ENCODE results near the gene ZNF878.

Gene ZNF878

DNA sequence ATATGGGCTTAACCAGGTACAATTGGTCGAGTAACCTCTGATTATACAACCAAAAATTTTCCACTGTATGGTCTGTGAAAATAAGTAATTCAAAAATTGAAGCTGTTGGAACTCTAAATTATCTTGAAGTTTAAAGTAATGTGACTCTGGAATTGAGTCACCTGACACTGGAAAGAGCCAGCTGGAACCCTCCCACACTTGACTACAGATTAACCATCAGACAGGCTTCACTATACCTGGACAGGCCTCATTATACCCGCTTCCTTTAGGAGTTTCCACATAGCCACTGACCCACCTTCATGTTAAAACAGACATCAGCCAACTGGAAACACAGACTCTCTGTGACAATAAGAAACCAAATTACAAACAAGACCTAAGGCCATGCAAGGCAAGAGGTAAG lies 18.6 kb downstream of the ZNF878 start:
- Histone ChIP-seq H3K4me1 (ENCODE audit: control insufficient read depth in 1 of 2, insufficient read depth in 2 of 2, low read length in 2 of 2) (peaks cover 0 to 5% of the 10 kb centered on the region in 2 donors), H3K36me3 (ENCODE audit: control insufficient read depth in 1 of 2, insufficient read depth in 2 of 2, low read length in 2 of 2) (no peaks in the 10 kb centered on the region), H3K27me3 (ENCODE audit: low read depth, low read length) (no peaks in the 10 kb centered on the region), H3K9me3 (ENCODE audit: control insufficient read depth in 1 of 2, low read length in 2 of 2) (no peaks in the 10 kb centered on the region), H3K4me3 (ENCODE audit: low read depth in 1 of 2, low read length in 2 of 2) (peak overlapping the region in 1 of 2 donors; percentile 87), H3K27ac (ENCODE audit: low read length) (no peak overlapping the region)

DNA sequence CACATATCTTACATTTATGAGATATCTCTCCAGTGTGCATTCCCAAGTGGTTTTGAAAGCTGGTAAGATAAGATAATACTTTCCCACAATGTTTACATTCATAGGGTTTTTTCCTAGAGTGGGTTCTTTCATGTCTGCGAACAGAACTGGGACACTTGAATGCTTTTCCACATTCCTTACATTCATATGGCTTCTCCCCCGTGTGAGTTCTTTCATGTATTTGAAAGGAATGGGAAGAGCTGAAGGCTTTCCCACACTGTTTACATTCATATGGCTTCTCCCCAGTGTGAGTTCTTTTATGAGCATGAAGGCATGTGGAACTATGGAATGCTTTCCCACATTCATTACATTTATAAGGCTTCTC lies 37.0 kb downstream of the ZNF878 start:
- Histone ChIP-seq H3K27ac (ENCODE audit: low read length) (no peak overlapping the region), H3K4me3 (ENCODE audit: low read depth in 1 of 2, low read length in 2 of 2) (peak overlapping the region in 1 of 2 donors; percentile 37), H3K9me3 (ENCODE audit: control insufficient read depth in 1 of 2, low read length in 2 of 2) (peaks cover 36 to 44% of the 10 kb centered on the region in 2 donors), H3K36me3 (ENCODE audit: control insufficient read depth in 1 of 2, insufficient read depth in 2 of 2, low read length in 2 of 2) (peaks cover 33 to 55% of the 10 kb centered on the region in 2 donors), H3K4me1 (ENCODE audit: control insufficient read depth in 1 of 2, insufficient read depth in 2 of 2, low read length in 2 of 2) (no peaks in the 10 kb centered on the region), H3K27me3 (ENCODE audit: low read depth, low read length) (no peaks in the 10 kb centered on the region)

DNA sequence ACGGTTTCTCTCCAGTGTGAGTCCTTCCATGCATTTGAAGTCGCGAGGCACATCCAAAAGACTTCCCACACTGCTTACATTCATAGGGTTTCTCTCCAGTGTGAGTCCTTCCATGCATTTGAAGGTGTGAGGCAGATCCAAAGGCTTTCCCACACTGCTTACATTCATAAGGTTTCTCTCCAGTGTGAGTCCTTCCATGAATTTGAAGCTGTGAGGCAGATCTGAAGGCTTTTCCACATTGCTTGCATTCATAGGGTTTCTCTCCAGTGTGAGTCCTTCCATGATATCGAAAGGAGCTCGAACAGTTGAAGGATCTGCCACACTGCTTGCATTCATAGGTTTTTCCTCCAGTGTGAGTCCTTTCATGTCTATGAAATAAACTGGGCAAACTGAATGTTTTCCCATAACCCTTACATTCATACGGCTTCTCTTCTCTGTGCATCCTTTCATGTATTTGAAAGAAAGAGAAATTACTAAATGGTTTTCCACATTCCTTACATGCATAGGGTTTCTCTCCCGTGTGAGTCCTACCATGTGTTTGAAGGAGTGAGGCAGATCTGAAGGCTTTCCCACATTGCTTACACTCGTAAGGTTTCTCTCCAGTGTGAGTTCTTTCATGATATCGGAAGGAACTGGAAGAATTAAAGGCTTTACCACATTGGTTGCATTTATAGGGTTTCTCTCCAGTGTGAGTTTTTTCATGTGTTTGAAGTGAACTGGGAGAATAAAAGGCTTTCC lies 37.6 kb downstream of the ZNF878 start:
- no peaks in the 10 kb centered on the region for H3K4me1 ChIP-seq (ENCODE audit: control insufficient read depth in 1 of 2, insufficient read depth in 2 of 2, low read length in 2 of 2)
- H3K27ac ChIP-seq (ENCODE audit: low read length), result no peak overlapping the region
- peaks cover 36 to 44% of the 10 kb centered on the region in 2 donors for H3K9me3 ChIP-seq (ENCODE audit: control insufficient read depth in 1 of 2, low read length in 2 of 2)
- H3K4me3 ChIP-seq (ENCODE audit: low read depth in 1 of 2, low read length in 2 of 2), result peak overlapping the region; percentile 8 to 37
- peaks cover 33 to 55% of the 10 kb centered on the region in 2 donors for H3K36me3 ChIP-seq (ENCODE audit: control insufficient read depth in 1 of 2, insufficient read depth in 2 of 2, low read length in 2 of 2)
- no peaks in the 10 kb centered on the region for H3K27me3 ChIP-seq (ENCODE audit: low read depth, low read length)

DNA sequence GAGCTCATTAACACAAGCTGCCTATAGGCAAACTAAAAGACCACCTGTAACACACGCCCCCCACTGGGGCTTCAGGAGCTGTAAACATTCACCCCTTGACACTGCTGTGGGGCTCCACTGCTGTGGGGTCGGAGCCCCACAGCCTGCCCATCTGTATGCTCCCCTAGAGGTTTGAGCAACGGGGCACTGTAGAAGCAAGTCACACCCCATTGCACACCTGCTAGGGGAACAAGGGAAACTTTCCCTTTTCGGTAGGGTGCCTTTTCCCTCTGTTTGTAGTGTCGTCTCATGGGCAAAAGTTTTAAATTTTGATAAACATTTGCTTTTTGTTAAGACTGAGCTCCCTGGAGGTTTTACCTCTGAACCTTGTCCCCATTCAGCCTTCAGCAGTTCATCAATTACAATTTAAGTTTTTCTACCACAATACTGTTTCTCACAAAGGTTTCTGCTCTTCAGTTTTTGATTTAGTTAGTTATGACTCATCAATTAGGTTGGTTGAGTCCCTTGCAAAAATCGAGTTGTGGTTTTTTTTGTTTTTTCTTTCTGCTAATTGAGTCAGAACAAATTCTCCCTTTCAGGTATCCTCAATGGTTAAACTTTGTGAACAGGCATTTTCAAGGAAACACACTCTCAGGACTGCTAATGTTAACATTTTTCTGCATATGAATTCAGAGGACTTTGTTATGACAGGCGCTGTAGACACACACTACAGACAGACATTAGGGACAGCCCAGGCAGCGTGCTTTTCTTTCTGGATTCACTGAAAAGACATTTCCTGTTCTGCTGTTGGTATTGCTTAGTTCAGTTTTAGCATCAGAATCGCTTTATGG lies 52.4 kb downstream of the ZNF878 start:
- no peak overlapping the region for H3K27ac ChIP-seq (ENCODE audit: low read length)
- no peaks in the 10 kb centered on the region for H3K4me1 ChIP-seq (ENCODE audit: control insufficient read depth in 1 of 2, insufficient read depth in 2 of 2, low read length in 2 of 2)
- H3K36me3 ChIP-seq (ENCODE audit: control insufficient read depth in 1 of 2, insufficient read depth in 2 of 2, low read length in 2 of 2), result peaks cover 0 to 12% of the 10 kb centered on the region in 2 donors
- H3K4me3 ChIP-seq (ENCODE audit: low read depth in 1 of 2, low read length in 2 of 2), result no peak overlapping the region
- no peaks in the 10 kb centered on the region for H3K9me3 ChIP-seq (ENCODE audit: control insufficient read depth in 1 of 2, low read length in 2 of 2)
- no peaks in the 10 kb centered on the region for H3K27me3 ChIP-seq (ENCODE audit: low read depth, low read length)

DNA sequence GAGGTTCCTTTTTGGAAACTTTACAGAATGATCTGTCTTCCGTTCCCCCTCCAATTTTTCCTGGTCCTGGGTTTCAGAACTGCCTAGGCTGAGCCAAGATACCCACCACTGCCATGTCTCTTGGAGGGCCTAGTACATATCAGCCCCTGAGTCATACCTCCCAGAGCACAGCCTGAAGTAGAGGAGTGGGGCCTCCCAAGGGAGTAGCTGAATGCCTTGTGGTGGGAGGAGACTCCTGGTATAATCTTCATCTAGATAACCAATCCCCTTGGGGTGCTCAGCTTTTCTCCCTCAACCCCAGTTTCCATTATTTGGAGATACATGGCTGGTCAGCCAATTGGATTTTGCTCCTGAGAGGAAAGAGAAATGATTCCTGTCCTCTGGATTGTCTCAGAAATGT lies 57.6 kb downstream of the ZNF878 start:
- Histone ChIP-seq H3K4me1 (ENCODE audit: control insufficient read depth in 1 of 2, insufficient read depth in 2 of 2, low read length in 2 of 2) (no peaks in the 10 kb centered on the region), H3K4me3 (ENCODE audit: low read depth in 1 of 2, low read length in 2 of 2) (no peak overlapping the region), H3K27ac (ENCODE audit: low read length) (no peak overlapping the region), H3K27me3 (ENCODE audit: low read depth, low read length) (no peaks in the 10 kb centered on the region), H3K9me3 (ENCODE audit: control insufficient read depth in 1 of 2, low read length in 2 of 2) (no peaks in the 10 kb centered on the region), H3K36me3 (ENCODE audit: control insufficient read depth in 1 of 2, insufficient read depth in 2 of 2, low read length in 2 of 2) (peaks cover 0 to 4% of the 10 kb centered on the region in 2 donors)
